GM15510 (cell line): ENCODE results near the gene TMEM60.

Source experiments
- POLR2A ChIP-seq: IDR thresholded peaks from 3 replicates; pipeline ENCODE4 v1.6.1; 2011; ENCODE audit warnings: borderline replicate concordance; ENCODE audit not compliant: insufficient read length; ENCODE audit errors: extremely low read depth

The TMEM60 gene

GRCh38 chr7:77798394-77799077 is at the start of gene TMEM60, which contains the start of gene PHTF2:
TSS of gene TMEM60 (minus strand) at chr7:77798434. CDS start at chr7:77794373, 4,061 bp downstream.
TSS of gene PHTF2 (plus strand) at chr7:77798773.
- peak; percentile 59 for TF ChIP-seq POLR2A

GRCh38 chr7:77846317-77847092 is 48.3 kb upstream of the TMEM60 start:
- no peak for TF ChIP-seq POLR2A

DNA sequence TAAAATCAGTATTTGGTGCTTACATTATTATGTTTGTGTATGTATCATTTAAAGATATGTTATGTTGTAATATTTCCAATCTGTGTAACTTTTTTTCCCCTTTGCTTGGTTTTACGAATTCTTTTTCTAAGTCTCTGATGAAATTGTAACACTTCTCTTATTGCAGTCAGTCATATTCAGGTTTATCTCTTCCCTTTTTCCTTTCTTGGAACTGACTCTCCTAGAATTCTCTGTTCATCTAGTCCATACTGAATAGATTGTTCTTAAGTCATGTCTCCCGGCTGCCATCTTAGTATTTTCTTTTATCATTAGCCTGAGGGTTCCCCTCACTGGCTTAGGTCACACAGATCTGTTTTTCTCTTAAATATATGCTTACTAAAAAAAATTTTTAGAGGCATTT is 45.0 kb upstream of the TMEM60 start:
- no peak for TF ChIP-seq POLR2A

DNA sequence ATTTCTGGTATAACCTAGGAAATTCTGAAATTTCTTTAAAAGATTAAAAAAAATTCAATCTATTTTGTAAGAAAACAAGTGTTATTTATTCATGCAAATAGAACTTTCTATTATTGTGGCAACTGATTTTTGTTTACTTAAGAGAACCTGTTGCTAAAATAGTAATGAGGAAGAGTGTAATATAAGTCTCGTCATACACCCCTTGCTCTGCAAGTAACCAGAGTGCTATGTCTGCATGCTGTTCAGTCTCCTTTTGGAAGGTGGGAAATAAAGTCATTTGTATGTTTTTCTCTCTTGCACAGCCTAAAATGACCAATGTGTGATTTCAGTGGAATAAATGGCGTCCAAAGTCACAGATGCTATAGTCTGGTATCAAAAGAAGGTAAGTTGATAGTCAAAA is 41.7 kb upstream of the TMEM60 start:
- no peak for TF ChIP-seq POLR2A

DNA sequence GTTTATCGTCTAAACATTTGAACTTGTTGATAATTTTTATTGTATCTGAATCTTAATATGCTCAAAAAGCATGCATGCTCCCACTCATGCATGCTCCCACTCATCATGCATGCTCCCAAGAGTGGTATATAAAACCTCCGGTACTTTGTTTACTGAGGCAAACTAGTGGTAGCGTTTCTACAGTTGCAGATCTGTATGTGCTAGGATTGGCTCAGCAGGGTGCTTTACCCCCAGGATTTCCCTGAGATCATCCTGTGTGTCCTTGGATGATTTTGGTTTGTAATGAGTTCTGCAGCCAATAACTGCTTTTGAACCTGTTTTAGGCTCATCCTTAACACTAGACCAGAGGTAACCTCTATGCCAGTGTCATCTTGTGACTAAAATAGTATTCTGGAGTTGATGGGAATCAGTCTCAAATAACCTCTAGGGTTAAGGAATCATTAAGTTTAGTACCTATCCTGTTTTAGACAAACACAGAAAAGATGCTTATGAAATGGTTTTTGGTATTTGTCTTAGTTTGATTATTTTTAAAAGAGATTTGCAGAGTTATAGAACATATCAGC is 40.8 kb upstream of the TMEM60 start:
- no peak for TF ChIP-seq POLR2A

GRCh38 chr7:77837966-77838365 is 39.7 kb upstream of the TMEM60 start:
- no peak for TF ChIP-seq POLR2A

DNA sequence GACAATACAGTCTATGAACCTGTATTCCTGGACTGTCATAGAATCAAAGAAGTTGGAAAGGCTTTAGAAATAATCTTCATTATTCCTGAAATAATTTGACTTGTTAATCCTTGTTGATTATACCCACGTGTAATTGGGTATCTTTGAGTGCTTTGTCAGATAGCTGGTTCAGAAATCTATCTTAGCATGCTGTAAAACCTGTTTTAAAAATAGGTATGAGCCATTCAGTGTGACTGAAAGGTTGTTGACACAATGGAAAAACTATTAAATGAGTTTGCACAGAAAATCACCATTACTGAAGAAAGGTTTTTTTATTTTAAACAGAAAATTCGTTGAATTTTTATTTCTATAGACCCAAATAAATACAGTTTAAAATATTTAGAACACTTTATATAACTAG is 39.0 kb upstream of the TMEM60 start:
- TF ChIP-seq POLR2A, result no peak

DNA sequence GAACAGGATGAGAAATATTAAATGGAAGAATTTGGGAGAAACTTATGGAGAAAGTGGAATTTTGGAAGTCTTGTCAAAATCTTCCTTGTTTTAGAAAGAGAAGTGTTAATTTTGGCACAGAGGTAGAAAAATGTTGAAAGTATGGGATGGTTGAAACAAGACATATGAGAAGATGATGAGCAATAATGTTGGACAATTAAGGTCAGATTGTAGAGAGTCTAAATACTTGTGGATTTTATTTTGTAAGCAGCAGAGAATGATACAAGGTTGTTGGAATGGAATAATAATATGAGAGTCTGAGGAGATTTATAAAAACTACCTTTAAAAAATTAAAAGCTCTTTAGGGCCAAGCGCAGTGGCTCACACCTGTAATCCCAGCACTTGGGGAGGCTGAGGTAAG is 34.9 kb upstream of the TMEM60 start:
- no peak for TF ChIP-seq POLR2A

- no peak for TF ChIP-seq POLR2A
These were observed 33.7 kb upstream of the TMEM60 start for GRCh38 chr7:77831953-77832352.

GRCh38 chr7:77831481-77831880 is 33.2 kb upstream of the TMEM60 start:
- TF ChIP-seq POLR2A, result no peak

DNA sequence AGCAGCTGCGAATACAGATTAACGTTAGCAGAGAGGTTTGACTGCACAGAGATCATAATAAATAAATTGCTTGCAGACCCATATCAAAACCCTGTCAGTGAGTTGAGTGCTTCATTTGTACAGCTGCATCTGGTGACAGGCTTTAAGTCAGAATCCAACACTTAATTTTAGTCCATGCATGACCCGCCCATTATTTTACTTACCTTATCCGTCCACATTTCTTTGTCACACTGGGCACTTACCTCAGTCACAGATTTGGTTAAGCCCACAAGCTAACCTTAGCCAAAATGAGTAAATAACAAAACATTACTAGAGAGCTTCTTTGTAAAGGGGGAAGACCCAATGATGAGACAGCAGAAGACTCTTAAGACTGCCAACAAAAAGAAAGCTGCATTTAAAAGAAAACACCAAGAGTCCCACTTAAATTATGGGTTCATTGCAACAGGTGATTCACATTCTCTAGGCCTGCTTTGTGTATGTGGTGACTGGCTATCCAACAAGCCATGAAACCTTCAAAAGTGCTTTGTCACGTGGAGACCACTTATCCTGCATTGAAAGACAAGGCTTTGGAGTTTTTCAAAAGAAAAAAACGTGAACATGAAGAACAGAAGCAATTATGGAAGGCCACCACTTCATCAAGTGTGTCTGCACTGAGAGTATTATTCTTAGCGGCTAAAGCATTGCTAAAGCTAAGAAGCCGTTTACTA is 32.6 kb upstream of the TMEM60 start:
- no peak for TF ChIP-seq POLR2A

GRCh38 chr7:77827999-77828398 is 29.8 kb upstream of the TMEM60 start:
- no peak for TF ChIP-seq POLR2A

DNA sequence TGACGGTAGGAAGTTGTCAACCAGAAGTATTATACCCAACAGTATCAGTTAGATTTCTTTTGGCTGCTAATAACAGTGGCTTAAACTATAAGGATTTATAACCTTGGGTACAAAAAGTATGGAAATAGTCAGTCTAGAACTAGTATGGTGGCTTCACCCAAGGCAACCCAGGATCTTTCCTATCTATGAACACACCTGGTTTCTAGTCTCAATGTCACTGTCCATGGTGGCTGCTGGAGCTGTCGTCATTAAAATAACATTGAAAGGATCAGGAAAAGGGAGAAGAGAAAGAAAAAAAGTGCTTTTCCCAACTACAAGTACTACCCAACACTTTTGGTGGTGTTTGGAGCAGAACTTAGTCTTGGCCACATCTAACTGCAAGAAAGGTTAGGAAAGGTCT is 28.1 kb upstream of the TMEM60 start:
- TF ChIP-seq POLR2A, result no peak

DNA sequence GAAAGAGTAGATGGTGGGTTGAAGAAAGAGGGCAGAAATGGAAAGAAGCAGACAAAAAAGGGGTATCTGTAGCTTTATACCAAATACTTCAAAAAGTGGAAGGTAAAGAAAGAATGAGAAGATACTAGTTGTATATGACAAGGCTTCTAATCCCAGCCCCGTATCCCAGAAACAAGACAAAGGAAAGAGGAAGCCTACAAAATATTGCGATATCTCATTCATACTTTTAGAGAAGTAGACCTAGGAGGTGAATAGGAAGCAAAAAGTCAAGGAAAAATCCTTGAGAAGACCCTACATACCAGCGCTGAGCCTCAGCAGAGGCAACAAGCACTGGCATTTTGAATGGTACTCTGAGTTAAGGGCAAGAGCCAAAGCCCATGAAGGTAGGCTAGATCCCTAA is 26.9 kb upstream of the TMEM60 start:
- TF ChIP-seq POLR2A, result no peak

GRCh38 chr7:77824636-77825035 is 26.4 kb upstream of the TMEM60 start:
- no peak for TF ChIP-seq POLR2A

DNA sequence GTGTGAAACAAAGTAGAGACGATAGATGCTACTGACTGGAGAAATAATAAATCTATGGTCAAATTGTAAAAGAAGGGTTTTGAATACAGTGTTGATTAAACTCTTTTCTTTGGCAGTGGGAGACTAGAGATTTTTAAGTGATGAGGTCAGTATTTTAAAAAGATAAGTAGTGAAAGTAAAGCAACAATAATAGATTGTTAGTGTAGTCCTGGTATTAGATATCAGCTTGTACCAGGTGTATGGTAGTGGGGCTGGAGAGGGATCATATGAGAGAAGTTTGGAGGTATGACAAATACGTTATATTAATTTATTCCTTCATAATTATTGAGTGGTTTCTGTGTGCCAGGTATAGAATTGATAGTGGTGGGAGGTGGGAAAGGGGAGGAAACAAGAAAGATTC is 25.6 kb upstream of the TMEM60 start:
- no peak for TF ChIP-seq POLR2A

DNA sequence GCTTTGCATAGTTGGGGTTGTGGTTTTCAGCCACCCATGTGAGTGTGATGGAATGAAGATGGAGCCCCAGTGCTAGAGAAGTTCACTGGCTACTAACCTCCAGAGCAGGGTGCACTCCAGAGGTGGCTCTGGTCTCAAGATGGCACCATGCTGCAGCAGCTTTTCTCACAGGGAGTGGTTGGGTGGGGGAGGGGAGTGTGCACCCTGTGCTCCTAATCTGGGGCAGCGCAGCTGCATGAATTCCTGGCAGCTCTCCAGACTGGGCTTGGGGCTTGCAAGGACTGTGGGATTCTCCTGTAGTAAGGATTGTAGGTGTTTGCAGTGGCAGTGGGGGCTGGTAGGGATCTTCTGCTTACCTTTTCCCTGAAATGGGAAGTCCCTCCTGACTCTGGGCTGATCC is 24.0 kb upstream of the TMEM60 start:
- no peak for TF ChIP-seq POLR2A
